Neural crest cell (in vitro differentiated cells): ENCODE measurements around the gene NFAM1. TPM values are rescaled to one million over a fixed set of nuclear protein-coding genes. Genes with fewer than 3 reads are reported as not detected.

Experiments used
- DNase-seq: peaks from one replicate; pipeline ENCODE4 v3.0.0; 2021; ENCODE audit warnings: low read depth, mixed read lengths, low spot score
- H3K27ac Mint-ChIP-seq: one replicate; pipeline ENCODE4 v1.8.0; 2021; ENCODE audit warnings: mild to moderate bottlenecking, mixed read lengths; ENCODE audit not compliant: unreplicated experiment
- H3K27me3 Mint-ChIP-seq: 2 replicates; pipeline ENCODE4 v1.8.0; 2021; ENCODE audit warnings: low read depth, mild to moderate bottlenecking, mixed read lengths
- H3K36me3 Mint-ChIP-seq: 2 replicates; pipeline ENCODE4 v1.8.0; 2021; ENCODE audit warnings: low read depth, mild to moderate bottlenecking, mixed read lengths
- H3K4me1 Mint-ChIP-seq: 2 replicates; pipeline ENCODE4 v1.8.0; 2021; ENCODE audit warnings: mixed read lengths
- H3K4me3 Mint-ChIP-seq: one replicate; pipeline ENCODE4 v1.8.0; 2021; ENCODE audit warnings: mild to moderate bottlenecking, mixed read lengths
- H3K9me3 Mint-ChIP-seq: 2 replicates; pipeline ENCODE4 v1.8.0; 2021; ENCODE audit warnings: mixed read lengths
- total RNA-seq: library from RNA; stranded (reverse); gene quantifications from 2 replicates; pipeline ENCODE4 v1.2.1, GENCODE V29; 2021
- TF ChIP-seq, protein P1 (sequence below): fragments of 200-600 bp; sonication (generic); conservative IDR thresholded peaks from 2 replicates; pipeline ENCODE4 v1.5.0; 2021; ENCODE audit warnings: antibody characterized with exemption, mild to moderate bottlenecking

The NFAM1 gene
- total RNA-seq, 1 donor from 2014 or later: 0.07 TPM

DNA sequence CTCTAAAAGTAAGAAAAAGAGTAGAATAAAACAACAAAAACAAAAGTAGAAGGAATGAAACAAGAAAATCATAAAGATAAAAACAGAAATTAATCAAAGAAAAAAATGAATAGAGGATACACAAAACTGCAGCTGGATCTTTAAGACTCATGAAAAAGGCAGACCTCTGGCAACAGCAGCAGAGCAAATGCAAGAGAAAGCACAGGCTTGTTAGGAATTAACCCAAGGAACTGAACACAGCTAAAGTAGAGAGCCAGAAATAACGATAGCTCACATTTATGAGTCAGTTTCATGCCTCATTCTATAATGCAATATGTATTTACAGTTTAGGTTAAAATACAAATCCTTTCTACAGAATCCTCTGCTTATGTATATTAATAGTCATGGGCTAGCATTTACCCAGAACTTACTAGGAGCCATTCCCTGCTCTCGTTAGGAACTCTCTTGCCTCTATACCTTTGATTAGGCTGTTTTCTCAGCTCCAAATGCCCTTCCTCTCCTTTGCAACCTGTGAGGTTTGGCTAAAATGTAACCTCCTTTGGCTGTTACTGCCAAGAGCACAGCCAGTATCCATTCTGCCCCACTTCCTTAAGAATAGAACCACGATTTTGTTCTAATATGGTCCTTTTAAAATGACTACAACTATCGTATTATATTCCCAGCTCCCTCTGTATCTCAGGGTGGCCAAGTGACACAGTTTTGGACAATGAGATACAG, 38.3 kb upstream of the NFAM1 start:
- TF ChIP-seq, protein P1, sequence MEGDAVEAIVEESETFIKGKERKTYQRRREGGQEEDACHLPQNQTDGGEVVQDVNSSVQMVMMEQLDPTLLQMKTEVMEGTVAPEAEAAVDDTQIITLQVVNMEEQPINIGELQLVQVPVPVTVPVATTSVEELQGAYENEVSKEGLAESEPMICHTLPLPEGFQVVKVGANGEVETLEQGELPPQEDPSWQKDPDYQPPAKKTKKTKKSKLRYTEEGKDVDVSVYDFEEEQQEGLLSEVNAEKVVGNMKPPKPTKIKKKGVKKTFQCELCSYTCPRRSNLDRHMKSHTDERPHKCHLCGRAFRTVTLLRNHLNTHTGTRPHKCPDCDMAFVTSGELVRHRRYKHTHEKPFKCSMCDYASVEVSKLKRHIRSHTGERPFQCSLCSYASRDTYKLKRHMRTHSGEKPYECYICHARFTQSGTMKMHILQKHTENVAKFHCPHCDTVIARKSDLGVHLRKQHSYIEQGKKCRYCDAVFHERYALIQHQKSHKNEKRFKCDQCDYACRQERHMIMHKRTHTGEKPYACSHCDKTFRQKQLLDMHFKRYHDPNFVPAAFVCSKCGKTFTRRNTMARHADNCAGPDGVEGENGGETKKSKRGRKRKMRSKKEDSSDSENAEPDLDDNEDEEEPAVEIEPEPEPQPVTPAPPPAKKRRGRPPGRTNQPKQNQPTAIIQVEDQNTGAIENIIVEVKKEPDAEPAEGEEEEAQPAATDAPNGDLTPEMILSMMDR: no peak
- Mint-ChIP-seq H3K36me3 (no peaks in the 10 kb centered on the region), H3K4me3 (no peak overlapping the region)

DNA sequence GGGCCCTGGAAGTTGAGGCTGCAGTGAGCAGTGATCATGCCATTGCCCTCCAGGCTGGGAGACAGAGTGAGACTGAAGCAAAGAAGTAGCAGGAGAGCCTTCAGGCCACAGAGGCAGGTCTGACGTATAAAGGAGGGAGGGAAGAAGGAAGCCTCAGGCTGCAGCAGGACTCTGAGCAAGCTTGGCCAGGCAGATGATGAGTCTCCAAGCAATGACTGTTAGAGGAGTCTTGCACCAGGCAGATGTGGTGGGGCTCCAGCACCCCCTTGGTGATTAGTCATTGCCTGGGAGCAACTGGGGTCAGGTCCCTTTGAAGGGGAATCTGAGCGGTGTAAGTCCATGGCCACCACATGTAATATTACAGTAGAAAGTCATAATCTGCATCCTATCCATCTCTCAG, 36.6 kb upstream of the NFAM1 start:
- DNase-seq: no peak
- H3K4me3 Mint-ChIP-seq: no peak overlapping the region

More for the DNA sequence above, 38.3 kb upstream of the NFAM1 start:
- peaks cover 39% of the 10 kb centered on the region for H3K27me3 Mint-ChIP-seq
- H3K9me3 Mint-ChIP-seq: no peaks in the 10 kb centered on the region
- no peaks in the 10 kb centered on the region for H3K4me1 Mint-ChIP-seq
- no peak overlapping the region for H3K27ac Mint-ChIP-seq
- DNase-seq: no peak

DNA sequence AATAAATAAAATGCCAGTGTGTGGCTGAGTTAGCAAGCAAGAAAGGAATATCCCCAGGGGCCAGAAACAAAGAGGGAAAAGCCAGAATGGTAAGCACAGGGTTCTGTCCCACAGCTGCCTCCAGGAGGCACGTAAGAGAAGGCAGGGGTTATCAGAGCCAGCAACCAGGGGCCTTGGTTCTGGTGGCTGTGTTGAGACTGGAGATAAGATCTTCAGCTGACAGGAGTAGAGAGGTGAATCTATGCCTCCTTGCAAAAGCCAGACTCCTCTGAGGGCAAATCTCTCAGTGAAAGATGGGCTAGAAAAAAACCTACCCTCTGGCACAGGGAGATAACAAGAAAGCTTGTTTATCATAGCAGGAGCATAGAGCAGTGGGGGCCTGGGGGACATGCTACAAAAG, 29.8 kb upstream of the NFAM1 start:
- H3K36me3 Mint-ChIP-seq: no peaks in the 10 kb centered on the region
- DNase-seq: no peak
- H3K27ac Mint-ChIP-seq: no peak overlapping the region
- H3K4me1 Mint-ChIP-seq: peaks cover 3% of the 10 kb centered on the region
- TF ChIP-seq, protein P1: no peak
- H3K4me3 Mint-ChIP-seq: no peak overlapping the region
- peaks cover 40% of the 10 kb centered on the region for H3K27me3 Mint-ChIP-seq
- H3K9me3 Mint-ChIP-seq: peaks cover 5% of the 10 kb centered on the region

More for the DNA sequence above, 36.6 kb upstream of the NFAM1 start:
- no peaks in the 10 kb centered on the region for H3K4me1 Mint-ChIP-seq
- no peak overlapping the region for H3K27ac Mint-ChIP-seq
- H3K27me3 Mint-ChIP-seq: peaks cover 39% of the 10 kb centered on the region
- TF ChIP-seq, protein P1: no peak
- H3K9me3 Mint-ChIP-seq: no peaks in the 10 kb centered on the region
- no peaks in the 10 kb centered on the region for H3K36me3 Mint-ChIP-seq

DNA sequence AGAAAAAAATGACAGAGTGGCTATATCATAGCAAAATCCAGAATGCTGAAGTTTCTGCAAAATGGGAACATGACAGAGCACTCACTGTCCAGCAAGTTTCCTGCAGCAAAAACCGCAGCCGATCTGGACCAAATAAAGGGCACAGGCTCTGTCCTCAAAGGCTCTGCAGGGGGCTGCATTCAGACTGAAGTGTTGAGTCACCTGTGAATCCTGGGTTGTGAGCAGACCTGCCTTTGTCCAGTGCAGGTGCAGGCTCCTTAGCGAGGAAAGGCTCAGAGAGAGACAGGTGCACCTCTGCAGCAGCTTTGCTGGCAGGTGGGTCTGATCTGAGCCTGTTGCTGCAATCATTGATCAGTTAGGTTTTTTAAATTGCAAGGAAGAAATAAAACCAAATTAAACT, 29.3 kb upstream of the NFAM1 start:
- no peaks in the 10 kb centered on the region for H3K36me3 Mint-ChIP-seq
- no peak for DNase-seq
- H3K4me3 Mint-ChIP-seq: no peak overlapping the region
- H3K27ac Mint-ChIP-seq: no peak overlapping the region
- H3K9me3 Mint-ChIP-seq: peaks cover 6% of the 10 kb centered on the region
- TF ChIP-seq, protein P1: no peak
- peaks cover 41% of the 10 kb centered on the region for H3K27me3 Mint-ChIP-seq
- H3K4me1 Mint-ChIP-seq: peaks cover 3% of the 10 kb centered on the region

DNA sequence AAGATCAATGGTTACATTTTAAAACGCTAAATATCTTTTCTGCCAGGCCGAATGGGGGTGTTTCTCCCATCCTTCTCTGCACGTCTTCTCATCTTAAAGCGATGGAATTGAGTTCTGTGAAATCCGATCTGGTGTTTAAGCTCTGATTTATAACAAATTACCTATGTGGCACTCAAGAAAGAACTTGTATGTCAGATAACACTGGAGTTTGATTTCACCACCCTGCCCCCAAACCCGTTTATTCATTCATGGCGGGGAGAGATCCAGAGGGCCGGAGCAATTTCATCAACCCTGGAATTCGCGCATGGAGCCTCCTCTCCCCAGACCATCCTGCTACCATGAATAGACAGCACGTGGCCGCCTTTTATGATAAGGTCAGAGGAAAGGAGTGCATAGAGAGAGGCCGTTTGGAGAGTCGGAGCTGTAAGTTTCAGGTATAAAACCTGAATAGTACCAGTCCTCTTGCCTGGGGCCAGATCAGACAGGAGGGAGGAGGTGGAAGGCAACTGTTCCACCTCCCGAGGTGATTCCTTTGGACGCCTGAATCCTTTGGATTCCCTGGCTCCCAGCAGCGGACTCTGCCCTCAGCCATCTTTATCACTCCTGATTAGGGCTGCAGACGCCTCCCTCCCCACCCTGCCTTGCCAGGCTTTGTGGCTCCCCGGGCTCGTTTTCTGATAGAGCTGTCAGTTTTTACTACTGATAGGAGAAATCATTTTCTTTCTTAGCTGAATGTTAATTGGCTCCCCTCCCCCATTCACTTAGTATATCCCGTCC, 27.3 kb upstream of the NFAM1 start:
- H3K9me3 Mint-ChIP-seq: peaks cover 8% of the 10 kb centered on the region
- TF ChIP-seq, protein P1: no peak
- peaks cover 37% of the 10 kb centered on the region for H3K27me3 Mint-ChIP-seq
- no peak for DNase-seq
- H3K27ac Mint-ChIP-seq: no peak overlapping the region
- H3K36me3 Mint-ChIP-seq: no peaks in the 10 kb centered on the region
- peaks cover 3% of the 10 kb centered on the region for H3K4me1 Mint-ChIP-seq
- no peak overlapping the region for H3K4me3 Mint-ChIP-seq
